ENCODE results near the gene CKAP2L.

DNA sequence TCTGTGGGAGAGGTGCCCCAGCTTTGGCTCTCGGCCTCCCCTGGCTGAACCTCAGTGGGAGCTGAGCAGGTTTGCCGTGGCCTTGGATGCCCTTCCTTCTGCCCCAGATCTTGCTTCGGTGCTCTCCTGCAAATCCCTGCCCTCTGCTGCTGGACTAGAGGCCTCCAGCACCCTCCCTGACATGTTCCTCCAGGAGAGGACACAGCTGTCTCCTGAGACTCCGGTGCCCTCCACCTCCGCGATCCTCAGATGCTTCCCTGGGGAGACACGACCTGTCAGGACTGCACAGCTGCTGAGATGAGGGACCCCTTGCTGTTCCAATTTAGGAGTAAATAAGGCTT, 50.9 kb downstream of the CKAP2L start:
- TF ChIP-seq TAF1 (IDR thresholded peaks at IDR 0.05; ENCODE audit: borderline replicate concordance, low read depth, low read length) (no peak), POLR2A (IDR thresholded peaks at IDR 0.05; ENCODE audit: low read depth, low read length) (no peak), POLR2AphosphoS5 (IDR thresholded peaks at IDR 0.05; ENCODE audit: low read depth, low read length) (no peak)

Data from GM12892 (cell line).